ENCODE results near the gene DGKI.
"Not testable (repeated sequence)": the region's sequence is repeated elsewhere in the genome, so short reads cannot be mapped to it uniquely, and the experiment has no call there.

Gene DGKI

GRCh38 chr7:137751361-137752009 lies 95.3 kb downstream of the DGKI start:
- in situ Hi-C loops (cut with MboI; ENCODE audit: low sequenced_read_pairs), result no loop called here

GRCh38 chr7:137747359-137748031 lies 99.3 kb downstream of the DGKI start:
- in situ Hi-C loops (cut with MboI; ENCODE audit: low sequenced_read_pairs), result no loop called here

- in situ Hi-C loops (cut with MboI; ENCODE audit: low sequenced_read_pairs), result no loop called here
Observed at GRCh38 chr7:137743021-137743420, 103.8 kb downstream of the DGKI start.

- in situ Hi-C loops (cut with MboI; ENCODE audit: low sequenced_read_pairs), result no loop called here
Observed at GRCh38 chr7:137742051-137742450, 104.7 kb downstream of the DGKI start.

- in situ Hi-C loops (cut with MboI; ENCODE audit: low sequenced_read_pairs), result no loop called here
Observed at GRCh38 chr7:137741443-137741842, 105.3 kb downstream of the DGKI start.

GRCh38 chr7:137734221-137734620 lies 112.6 kb downstream of the DGKI start:
- in situ Hi-C loops (cut with MboI; ENCODE audit: low sequenced_read_pairs), result no loop called here

- in situ Hi-C loops (cut with MboI; ENCODE audit: low sequenced_read_pairs), result no loop called here
Observed at GRCh38 chr7:137732168-137732567, 114.6 kb downstream of the DGKI start.

- in situ Hi-C loops (cut with MboI; ENCODE audit: low sequenced_read_pairs), result no loop called here
Observed at GRCh38 chr7:137731436-137731835, 115.3 kb downstream of the DGKI start.

GRCh38 chr7:137728426-137728825 lies 118.3 kb downstream of the DGKI start:
- in situ Hi-C loops (cut with MboI; ENCODE audit: low sequenced_read_pairs), result no loop called here

GRCh38 chr7:137727413-137727812 lies 119.4 kb downstream of the DGKI start:
- in situ Hi-C loops (cut with MboI; ENCODE audit: low sequenced_read_pairs), result no loop called here

- in situ Hi-C loops (cut with MboI; ENCODE audit: low sequenced_read_pairs), result no loop called here
Observed at GRCh38 chr7:137718355-137718754, 128.4 kb downstream of the DGKI start.

GRCh38 chr7:137717811-137718271 lies 128.9 kb downstream of the DGKI start:
- in situ Hi-C loops (cut with MboI; ENCODE audit: low sequenced_read_pairs), result no loop called here

- in situ Hi-C loops (cut with MboI; ENCODE audit: low sequenced_read_pairs), result no loop called here
Observed at GRCh38 chr7:137717045-137717444, 129.7 kb downstream of the DGKI start.

- in situ Hi-C loops (cut with MboI; ENCODE audit: low sequenced_read_pairs), result no loop called here
Observed at GRCh38 chr7:137716061-137716460, 130.7 kb downstream of the DGKI start.

- in situ Hi-C loops (cut with MboI; ENCODE audit: low sequenced_read_pairs), result no loop called here
Observed at GRCh38 chr7:137715533-137715932, 131.2 kb downstream of the DGKI start.

GRCh38 chr7:137715121-137715520 lies 131.7 kb downstream of the DGKI start:
- in situ Hi-C loops (cut with MboI; ENCODE audit: low sequenced_read_pairs), result no loop called here

GRCh38 chr7:137706330-137706729 lies 140.4 kb downstream of the DGKI start:
- in situ Hi-C loops (cut with MboI; ENCODE audit: low sequenced_read_pairs), result not testable (repeated sequence)

- in situ Hi-C loops (cut with MboI; ENCODE audit: low sequenced_read_pairs), result no loop called here
Observed at GRCh38 chr7:137704723-137705122, 142.1 kb downstream of the DGKI start.

GRCh38 chr7:137703291-137704010 lies 143.3 kb downstream of the DGKI start:
- in situ Hi-C loops (cut with MboI; ENCODE audit: low sequenced_read_pairs), result no loop called here

GRCh38 chr7:137696988-137697387 lies 149.8 kb downstream of the DGKI start:
- in situ Hi-C loops (cut with MboI; ENCODE audit: low sequenced_read_pairs), result no loop called here

- in situ Hi-C loops (cut with MboI; ENCODE audit: low sequenced_read_pairs), result no loop called here
Observed at GRCh38 chr7:137696376-137696775, 150.4 kb downstream of the DGKI start.

GRCh38 chr7:137695942-137696341 lies 150.8 kb downstream of the DGKI start:
- in situ Hi-C loops (cut with MboI; ENCODE audit: low sequenced_read_pairs), result no loop called here

Data from HL-60/S4 treated with phorbol 12-myristate 13-acetate at 8.2 ng/mL for 4 days and 3 days (cell line).